Measurements from ENCODE around the gene ADCY5.

DNA sequence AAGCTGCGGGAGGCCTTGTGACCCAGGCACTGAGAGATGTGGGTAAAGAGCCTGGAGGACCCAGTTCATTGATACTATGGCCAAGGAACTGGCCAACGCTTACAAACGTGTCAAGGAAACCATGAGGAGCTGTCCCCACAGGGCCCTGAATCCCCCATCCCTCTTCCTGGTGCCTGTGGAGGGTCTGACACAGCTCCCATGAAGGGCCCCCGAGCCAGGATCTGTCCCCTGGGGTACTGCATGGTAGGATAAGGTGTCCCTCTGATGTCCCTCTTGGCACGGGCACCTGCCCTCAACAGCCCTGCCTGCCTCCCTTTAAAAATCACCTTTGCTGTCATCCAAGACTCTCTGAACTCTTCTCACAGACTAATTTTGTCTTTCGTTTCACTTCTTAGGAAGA, 122.4 kb downstream of the ADCY5 start:
- no peak for TF ChIP-seq TCF7L2 (IDR thresholded peaks at IDR 0.05; ENCODE audit: borderline replicate concordance, extremely low read depth, insufficient read depth, insufficient read length)
- no peak for TF ChIP-seq CTCF (IDR thresholded peaks at IDR 0.05 in 2 of 3, conservative IDR thresholded peaks at IDR 0.05 in 1 of 3; ENCODE audit: borderline replicate concordance in 1 of 3, insufficient read depth in 1 of 3, low read depth in 2 of 3, low read length in 2 of 3)
- TF ChIP-seq EZH2 (IDR thresholded peaks at IDR 0.05), result no peak
